Panc1 (cell line): ENCODE measurements around the gene SSX2IP. TPM values are rescaled to one million over a fixed set of nuclear protein-coding genes. Genes with fewer than 3 reads are reported as not detected.

Source experiments
- ATAC-seq: fragments of 200-7000 bp; cut with Tn5 transposase; 2 replicates; pipeline ENCODE4 v1.9.1; 2020; ENCODE audit warnings: mild to moderate bottlenecking, moderate library complexity
- BruUV-seq: library from RNA; stranded (reverse); fragments of 400-500 nt; replicated peaks from 2 replicates; lab custom pipeline; 2021; lab: Mats Ljungman, UMichigan
- CTCF ChIA-PET: fragments of 300-600 bp; sonication (Branson Sonifier 250); formaldehyde crosslinking; loops from one replicate; lab custom pipeline; 2022; ENCODE audit warnings: antibody characterized with exemption; lab: Charles Lee
- POLR2A ChIA-PET: fragments of 300-600 bp; sonication (Branson Sonifier 250); formaldehyde crosslinking; loops from one replicate; lab custom pipeline; 2022; ENCODE audit warnings: antibody characterized with exemption; lab: Charles Lee
- DNase-seq: peaks from one replicate; pipeline ENCODE4 v3.0.0-alpha.2; 2010; ENCODE audit warnings: low read depth, low spot score
- H3K27ac ChIP-seq: 2 replicates; pipeline ENCODE4 v1.5.1; 2011; ENCODE audit warnings: mild to moderate bottlenecking, low read length, inconsistent platforms
- H3K27me3 ChIP-seq: fragments of 200-500 bp; sonication (Bioruptor generic); 2 replicates; pipeline ENCODE4 v1.6.0; 2014; ENCODE audit warnings: low read length, inconsistent platforms; ENCODE audit not compliant: control insufficient read depth, insufficient read depth
- H3K36me3 ChIP-seq: fragments of 200-500 bp; sonication (Bioruptor generic); 2 replicates; pipeline ENCODE4 v1.5.1; 2014; ENCODE audit warnings: inconsistent platforms, mild to moderate bottlenecking, low read length, moderate library complexity; ENCODE audit not compliant: control insufficient read depth, insufficient read depth
- H3K4me1 ChIP-seq: 2 replicates; pipeline ENCODE4 v1.5.1; 2011; ENCODE audit warnings: inconsistent platforms, mild to moderate bottlenecking, low read length, moderate library complexity; ENCODE audit not compliant: control insufficient read depth, insufficient read depth
- H3K4me3 ChIP-seq, 2 experiments: 2 replicates each; pipeline ENCODE4 v1.5.1; 2011 to 2012; ENCODE audit warnings: low read depth in 2 of 2, low read length in 2 of 2, mild to moderate bottlenecking in 2 of 2, inconsistent platforms in 1 of 2, moderate library complexity in 1 of 2
- H3K9me3 ChIP-seq: fragments of 200-500 bp; sonication (Bioruptor generic); 2 replicates; pipeline ENCODE4 v1.5.1; 2014; ENCODE audit warnings: low read depth, mild to moderate bottlenecking, inconsistent platforms, low read length, moderate library complexity; ENCODE audit not compliant: control insufficient read depth, insufficient read depth
- POLR2AphosphoS5 ChIP-seq: IDR thresholded peaks from 2 replicates; pipeline ENCODE4 v1.6.1; 2012; ENCODE audit warnings: mild to moderate bottlenecking, low read depth, low read length, moderate library complexity
- SIN3A ChIP-seq: IDR thresholded peaks from 2 replicates; pipeline ENCODE4 v1.6.1; 2012; ENCODE audit warnings: low read depth, mild to moderate bottlenecking, low read length, moderate library complexity, borderline replicate concordance; ENCODE audit not compliant: insufficient read depth
- TCF7L2 ChIP-seq: IDR thresholded peaks from 2 replicates; pipeline ENCODE4 v1.6.1; 2011; ENCODE audit warnings: mild to moderate bottlenecking, low read depth, low read length, inconsistent platforms
- in situ Hi-C: cut with HindIII; loops from 2 replicates; pipeline ENCODE4 v1.10.0; 2016; ENCODE audit warnings: low sequenced_read_pairs, low pct_unique_long_range_greater_than_20kb
- intact Hi-C: fragments of 100-400 bp; cut with micrococcal nuclease; formaldehyde crosslinking; loops from one replicate; pipeline ENCODE4 v1.10.0; 2022; ENCODE audit not compliant: unreplicated experiment
- total RNA-seq: library from RNA; stranded (reverse); gene quantifications from one replicate; pipeline ENCODE4 v1.2.1, GENCODE V29; 2021; ENCODE audit not compliant: unreplicated experiment
- TF ChIP-seq, protein P1 (sequence below), 2 experiments: IDR thresholded peaks; 2 replicates each; pipeline ENCODE4 v1.6.1; 2011 to 2012; ENCODE audit warnings: low read depth in 2 of 2, control low read depth in 1 of 2, low read length in 1 of 2, mild to moderate bottlenecking in 1 of 2, moderate library complexity in 1 of 2; ENCODE audit not compliant: insufficient read depth in 1 of 2
- TF ChIP-seq, protein P2 (sequence below): fragments of 450-650 bp; IDR thresholded peaks from 2 replicates; pipeline ENCODE4 v1.5.1; 2017; ENCODE audit warnings: mild to moderate bottlenecking

SSX2IP gene
- total RNA-seq, 1 experiment from 2014 or later = 81.8 TPM

DNA sequence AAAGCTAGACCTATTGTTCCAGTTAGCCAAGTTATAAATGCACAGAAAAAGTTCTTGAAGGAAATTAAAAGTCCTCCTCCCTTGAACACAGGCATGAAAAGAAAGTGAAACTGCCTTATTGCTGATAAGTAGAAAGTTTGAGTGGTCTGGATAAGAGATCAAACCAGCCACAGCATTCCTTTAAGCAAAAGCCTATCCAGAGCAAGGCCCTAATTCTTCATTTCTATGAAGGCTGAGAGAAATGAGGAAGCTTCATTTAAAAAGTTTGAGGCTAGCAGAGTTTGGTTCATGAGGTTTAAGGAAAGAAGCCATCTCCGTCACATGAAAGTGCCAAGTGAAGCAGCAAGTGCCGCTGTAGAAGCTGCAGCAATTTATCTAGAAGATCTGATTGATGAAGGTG lies 2.7 kb upstream of the SSX2IP start:
- Histone ChIP-seq H3K27me3 (no peaks in the 10 kb centered on the region), H3K4me1 (peaks cover 27% of the 10 kb centered on the region), H3K36me3 (no peaks in the 10 kb centered on the region), H3K9me3 (no peaks in the 10 kb centered on the region), H3K27ac (no peak overlapping the region; the same call in 1 of the 2 replicates), H3K4me3 (no peak overlapping the region)
- ATAC-seq = no peak
- no peak for DNase-seq
- TF ChIP-seq, protein P1, sequence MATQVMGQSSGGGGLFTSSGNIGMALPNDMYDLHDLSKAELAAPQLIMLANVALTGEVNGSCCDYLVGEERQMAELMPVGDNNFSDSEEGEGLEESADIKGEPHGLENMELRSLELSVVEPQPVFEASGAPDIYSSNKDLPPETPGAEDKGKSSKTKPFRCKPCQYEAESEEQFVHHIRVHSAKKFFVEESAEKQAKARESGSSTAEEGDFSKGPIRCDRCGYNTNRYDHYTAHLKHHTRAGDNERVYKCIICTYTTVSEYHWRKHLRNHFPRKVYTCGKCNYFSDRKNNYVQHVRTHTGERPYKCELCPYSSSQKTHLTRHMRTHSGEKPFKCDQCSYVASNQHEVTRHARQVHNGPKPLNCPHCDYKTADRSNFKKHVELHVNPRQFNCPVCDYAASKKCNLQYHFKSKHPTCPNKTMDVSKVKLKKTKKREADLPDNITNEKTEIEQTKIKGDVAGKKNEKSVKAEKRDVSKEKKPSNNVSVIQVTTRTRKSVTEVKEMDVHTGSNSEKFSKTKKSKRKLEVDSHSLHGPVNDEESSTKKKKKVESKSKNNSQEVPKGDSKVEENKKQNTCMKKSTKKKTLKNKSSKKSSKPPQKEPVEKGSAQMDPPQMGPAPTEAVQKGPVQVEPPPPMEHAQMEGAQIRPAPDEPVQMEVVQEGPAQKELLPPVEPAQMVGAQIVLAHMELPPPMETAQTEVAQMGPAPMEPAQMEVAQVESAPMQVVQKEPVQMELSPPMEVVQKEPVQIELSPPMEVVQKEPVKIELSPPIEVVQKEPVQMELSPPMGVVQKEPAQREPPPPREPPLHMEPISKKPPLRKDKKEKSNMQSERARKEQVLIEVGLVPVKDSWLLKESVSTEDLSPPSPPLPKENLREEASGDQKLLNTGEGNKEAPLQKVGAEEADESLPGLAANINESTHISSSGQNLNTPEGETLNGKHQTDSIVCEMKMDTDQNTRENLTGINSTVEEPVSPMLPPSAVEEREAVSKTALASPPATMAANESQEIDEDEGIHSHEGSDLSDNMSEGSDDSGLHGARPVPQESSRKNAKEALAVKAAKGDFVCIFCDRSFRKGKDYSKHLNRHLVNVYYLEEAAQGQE (IDR thresholded peaks at IDR 0.05; ENCODE audit: insufficient read depth in 1 of 2, low read depth in 2 of 2, low read length in 1 of 2) = no peak
- TF ChIP-seq SIN3A = no peak
- TF ChIP-seq TCF7L2 = no peak
- TF ChIP-seq, protein P2, sequence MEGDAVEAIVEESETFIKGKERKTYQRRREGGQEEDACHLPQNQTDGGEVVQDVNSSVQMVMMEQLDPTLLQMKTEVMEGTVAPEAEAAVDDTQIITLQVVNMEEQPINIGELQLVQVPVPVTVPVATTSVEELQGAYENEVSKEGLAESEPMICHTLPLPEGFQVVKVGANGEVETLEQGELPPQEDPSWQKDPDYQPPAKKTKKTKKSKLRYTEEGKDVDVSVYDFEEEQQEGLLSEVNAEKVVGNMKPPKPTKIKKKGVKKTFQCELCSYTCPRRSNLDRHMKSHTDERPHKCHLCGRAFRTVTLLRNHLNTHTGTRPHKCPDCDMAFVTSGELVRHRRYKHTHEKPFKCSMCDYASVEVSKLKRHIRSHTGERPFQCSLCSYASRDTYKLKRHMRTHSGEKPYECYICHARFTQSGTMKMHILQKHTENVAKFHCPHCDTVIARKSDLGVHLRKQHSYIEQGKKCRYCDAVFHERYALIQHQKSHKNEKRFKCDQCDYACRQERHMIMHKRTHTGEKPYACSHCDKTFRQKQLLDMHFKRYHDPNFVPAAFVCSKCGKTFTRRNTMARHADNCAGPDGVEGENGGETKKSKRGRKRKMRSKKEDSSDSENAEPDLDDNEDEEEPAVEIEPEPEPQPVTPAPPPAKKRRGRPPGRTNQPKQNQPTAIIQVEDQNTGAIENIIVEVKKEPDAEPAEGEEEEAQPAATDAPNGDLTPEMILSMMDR = no peak
- no peak for TF ChIP-seq POLR2AphosphoS5
- BruUV-seq = no TSS peak
- in situ Hi-C loops (no loop called here), intact Hi-C loops (no loop called here)
- CTCF ChIA-PET = interaction anchor here (1.3 kb wide), 1 partner anchor 33 kb away, joined by 3 read pairs; no protein-coding TSS in a partner anchor
- POLR2A ChIA-PET = no interaction called here

DNA sequence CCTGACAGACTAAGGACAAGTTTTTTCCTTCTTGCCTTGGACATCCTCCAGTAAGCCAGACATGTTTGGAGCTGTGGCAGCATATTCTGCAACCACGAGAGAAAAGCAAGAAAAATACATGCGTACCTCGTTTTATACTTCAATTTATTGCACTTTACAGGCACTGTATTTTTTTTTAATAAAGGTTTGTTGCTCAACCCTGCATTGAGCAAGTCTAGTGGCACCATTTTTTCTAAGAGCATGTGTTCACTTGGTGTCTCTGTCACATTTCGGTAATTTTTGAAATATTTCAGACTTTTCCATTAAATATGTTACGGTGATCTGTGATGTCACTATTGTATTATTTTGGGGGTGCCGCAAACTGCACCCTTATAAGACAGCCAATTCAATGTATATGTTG lies 2.1 kb upstream of the SSX2IP start:
- BruUV-seq = no TSS peak
- intact Hi-C loops = no loop called here
- ATAC-seq = no peak
- in situ Hi-C loops = no loop called here
- CTCF ChIA-PET = interaction anchor here (0.7 to 1.3 kb wide), 2 partner anchors 33 to 440 kb away, joined by 3 to 4 read pairs; no protein-coding TSS in a partner anchor
- H3K27ac ChIP-seq = peak overlapping the region; percentile 19; the same call in 1 of the 2 replicates
- no peaks in the 10 kb centered on the region for H3K27me3 ChIP-seq
- no peak for DNase-seq
- no peak overlapping the region for H3K4me3 ChIP-seq
- POLR2A ChIA-PET = no interaction called here
- no peaks in the 10 kb centered on the region for H3K36me3 ChIP-seq
- TF ChIP-seq SIN3A = no peak
- TF ChIP-seq, protein P1 (IDR thresholded peaks at IDR 0.05; ENCODE audit: insufficient read depth in 1 of 2, low read depth in 2 of 2, low read length in 1 of 2) = no peak
- H3K4me1 ChIP-seq = peaks cover 32% of the 10 kb centered on the region
- no peaks in the 10 kb centered on the region for H3K9me3 ChIP-seq
